GM21360 (cell line): ENCODE data around the gene CXCL11.
"Not testable (repeated sequence)": the region's sequence is repeated elsewhere in the genome, so short reads cannot be mapped to it uniquely, and the experiment has no call there.

ENCODE experiments used
- ATAC-seq: cut with Tn5 transposase; IDR thresholded peaks from one replicate; pipeline ENCODE4 v1.9.1; 2021; ENCODE audit warnings: mild to moderate bottlenecking, moderate library complexity; ENCODE audit not compliant: unreplicated experiment

The CXCL11 gene

GRCh38 chr4:76035799-76036380, at the start of gene CXCL11:
Gene CXCL11, minus strand, starts transcription at chr4:76036070. Its CDS starts 83 bp downstream, at chr4:76035987.
- ATAC-seq = no peak

- ATAC-seq = no peak
Measured at GRCh38 chr4:76084542-76084941, 48.7 kb upstream of the CXCL11 start.

GRCh38 chr4:76083386-76083988, 47.6 kb upstream of the CXCL11 start:
- no peak for ATAC-seq

- no peak for ATAC-seq
Measured at GRCh38 chr4:76078033-76078613, 42.3 kb upstream of the CXCL11 start.

GRCh38 chr4:76074993-76075600, 39.2 kb upstream of the CXCL11 start:
- ATAC-seq = no peak

- no peak for ATAC-seq
Measured at GRCh38 chr4:76074468-76074867, 38.6 kb upstream of the CXCL11 start, which contains the start of gene ART3. Gene ART3, plus strand, starts transcription at chr4:76074709. Its CDS starts 1,181 bp downstream, at chr4:76075890.

GRCh38 chr4:76072760-76073159, 36.9 kb upstream of the CXCL11 start:
- ATAC-seq = no peak

GRCh38 chr4:76067652-76068286, 31.9 kb upstream of the CXCL11 start:
- peak; percentile 63 for ATAC-seq

- no peak for ATAC-seq
Measured at GRCh38 chr4:76066546-76066945, 30.7 kb upstream of the CXCL11 start.

GRCh38 chr4:76061982-76062381, 26.1 kb upstream of the CXCL11 start:
- peak; percentile 46 for ATAC-seq

GRCh38 chr4:76061421-76061820, 25.6 kb upstream of the CXCL11 start:
- no peak for ATAC-seq

- no peak for ATAC-seq
Measured at GRCh38 chr4:76060506-76060905, 24.6 kb upstream of the CXCL11 start.

- ATAC-seq = no peak
Measured at GRCh38 chr4:76059750-76060149, 23.9 kb upstream of the CXCL11 start.

GRCh38 chr4:76058888-76059426, 23.1 kb upstream of the CXCL11 start:
- ATAC-seq = no peak

GRCh38 chr4:76058302-76058701, 22.4 kb upstream of the CXCL11 start:
- ATAC-seq = peak; percentile 61

GRCh38 chr4:76055421-76055820, 19.6 kb upstream of the CXCL11 start:
- ATAC-seq = no peak

- ATAC-seq = peak; percentile 93
Measured at GRCh38 chr4:76055016-76055415, 19.1 kb upstream of the CXCL11 start.

GRCh38 chr4:76053730-76054129, 17.9 kb upstream of the CXCL11 start:
- ATAC-seq = no peak

- ATAC-seq = not testable (repeated sequence)
Measured at GRCh38 chr4:76050560-76051050, 14.7 kb upstream of the CXCL11 start.

- ATAC-seq = not testable (repeated sequence)
Measured at GRCh38 chr4:76049860-76050416, 14.1 kb upstream of the CXCL11 start.

GRCh38 chr4:76044686-76045085, 8.8 kb upstream of the CXCL11 start:
- ATAC-seq = not testable (repeated sequence)
